ENCODE measurements around the gene BMP3. TPM values are rescaled to one million over a fixed set of nuclear protein-coding genes. Genes with fewer than 3 reads are reported as not detected.

Gene BMP3
- total RNA-seq, 1 experiment from 2014 or later, result 0.59 TPM

Other genes starting within 250 kb of the BMP3 start
- gene PRKG2, start 184.5 kb downstream of the BMP3 start, total RNA-seq (2014; rRNA removed; shearing (Covaris generic)), result not detected in 2 replicates